Loucy (cell line): Measurements from ENCODE around the gene SART1.

ENCODE experiments used
- EZH2phosphoT487 ChIP-seq: fragments of 200-600 bp; IDR thresholded peaks from 2 replicates; pipeline ENCODE4 v1.6.1; 2018; ENCODE audit warnings: antibody characterized with exemption, mild to moderate bottlenecking, moderate library complexity, borderline replicate concordance
- TF ChIP-seq, protein P1 (sequence below): fragments of 200-600 bp; sonication (generic); conservative IDR thresholded peaks from 2 replicates; pipeline ENCODE4 v1.5.1; 2014; ENCODE audit warnings: mild to moderate bottlenecking, antibody characterized with exemption, low read length

DNA sequence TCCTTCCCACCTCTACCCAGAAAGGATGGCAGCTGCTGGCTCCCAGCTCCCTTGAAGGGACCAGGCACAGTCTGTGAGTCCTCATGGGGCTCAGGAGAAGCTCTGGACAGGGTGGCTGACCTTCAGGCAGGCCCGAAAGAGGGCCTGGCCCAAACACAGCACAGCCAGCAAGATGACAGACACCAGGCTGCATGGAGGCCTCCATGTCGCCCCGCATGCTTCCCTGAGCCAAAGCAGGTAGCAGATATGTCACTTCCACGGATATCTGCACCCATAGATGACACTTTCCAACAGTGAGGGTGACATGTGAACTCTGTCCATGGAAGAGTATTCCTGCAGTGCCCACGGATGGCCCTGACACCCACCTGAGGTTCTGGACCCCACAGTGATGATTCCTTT, 22.1 kb downstream of the SART1 start:
- TF ChIP-seq, protein P1, sequence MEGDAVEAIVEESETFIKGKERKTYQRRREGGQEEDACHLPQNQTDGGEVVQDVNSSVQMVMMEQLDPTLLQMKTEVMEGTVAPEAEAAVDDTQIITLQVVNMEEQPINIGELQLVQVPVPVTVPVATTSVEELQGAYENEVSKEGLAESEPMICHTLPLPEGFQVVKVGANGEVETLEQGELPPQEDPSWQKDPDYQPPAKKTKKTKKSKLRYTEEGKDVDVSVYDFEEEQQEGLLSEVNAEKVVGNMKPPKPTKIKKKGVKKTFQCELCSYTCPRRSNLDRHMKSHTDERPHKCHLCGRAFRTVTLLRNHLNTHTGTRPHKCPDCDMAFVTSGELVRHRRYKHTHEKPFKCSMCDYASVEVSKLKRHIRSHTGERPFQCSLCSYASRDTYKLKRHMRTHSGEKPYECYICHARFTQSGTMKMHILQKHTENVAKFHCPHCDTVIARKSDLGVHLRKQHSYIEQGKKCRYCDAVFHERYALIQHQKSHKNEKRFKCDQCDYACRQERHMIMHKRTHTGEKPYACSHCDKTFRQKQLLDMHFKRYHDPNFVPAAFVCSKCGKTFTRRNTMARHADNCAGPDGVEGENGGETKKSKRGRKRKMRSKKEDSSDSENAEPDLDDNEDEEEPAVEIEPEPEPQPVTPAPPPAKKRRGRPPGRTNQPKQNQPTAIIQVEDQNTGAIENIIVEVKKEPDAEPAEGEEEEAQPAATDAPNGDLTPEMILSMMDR, result no peak
- TF ChIP-seq EZH2phosphoT487, result no peak
